Measurements from ENCODE around the gene SIT1. TPM values are rescaled to one million over a fixed set of nuclear protein-coding genes. Genes with fewer than 3 reads are reported as not detected.
A peak's percentile ranks its signal among the peaks of the same experiment; 100 is the strongest.

Gene SIT1
- polyA plus RNA-seq, 3 donors, result 0.27 to 0.36 TPM; not detected in 1

DNA sequence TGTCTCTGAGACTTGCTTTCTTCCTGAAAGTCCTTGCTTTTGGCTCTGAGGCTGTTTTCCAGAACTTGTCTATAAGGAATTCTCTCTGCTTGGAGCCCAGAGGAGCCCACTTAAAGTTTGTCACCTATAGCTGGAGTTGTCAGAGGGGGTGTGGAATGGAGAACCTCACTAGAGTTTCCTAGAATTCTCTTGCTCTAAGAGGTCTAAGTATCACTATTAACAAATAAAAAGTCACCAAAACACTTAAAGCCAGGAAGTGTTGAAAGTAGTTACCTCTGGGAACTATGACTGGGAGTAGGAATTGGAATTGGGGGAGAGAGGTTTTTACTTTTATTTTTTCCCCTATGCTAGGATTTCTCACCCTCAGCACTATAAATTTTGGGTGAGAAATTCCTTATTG is 15.0 kb downstream of the SIT1 start:
- no peak for DNase-seq
- peaks cover 0 to 4% (median 3%) of the 10 kb centered on the region in 7 donors for H3K9me3 Mint-ChIP-seq
- peaks cover 6% of the 10 kb centered on the region in 2 donors for H3K36me3 Mint-ChIP-seq
- Histone ChIP-seq H3K36me3 (replicated peaks in 1 of 2; ENCODE audit: control insufficient read depth in 1 of 2, insufficient read depth in 2 of 2, low read length in 2 of 2) (no peaks in the 10 kb centered on the region), H3K4me3 (replicated peaks in 1 of 3; ENCODE audit: low read depth in 2 of 3, low read length in 3 of 3) (peak overlapping the region in 1 of 3 experiments; percentile 15), H3K27ac (ENCODE audit: low read depth in 1 of 2, low read length in 2 of 2) (peak overlapping the region; percentile 71 to 90), H3K79me2 (ENCODE audit: insufficient read depth, low read length) (no peaks in the 10 kb centered on the region), H3K27me3 (ENCODE audit: control insufficient read depth in 2 of 2, insufficient read depth in 2 of 2, low read length in 2 of 2) (no peaks in the 10 kb centered on the region), H3K4me2 (replicated peaks; ENCODE audit: extremely low read depth, low read length, poor library complexity, severe bottlenecking) (peak overlapping the region; percentile 52), H3K9me3 (replicated peaks in 1 of 2; ENCODE audit: control insufficient read depth in 1 of 2, insufficient read depth in 1 of 2, low read length in 2 of 2) (no peaks in the 10 kb centered on the region), H4K20me1 (ENCODE audit: insufficient read depth, low read length) (no peaks in the 10 kb centered on the region), H2AFZ (ENCODE audit: insufficient read depth, low read depth, low read length, poor library complexity, severe bottlenecking) (no peak overlapping the region), H3K9ac (ENCODE audit: insufficient read depth, low read length, poor library complexity, severe bottlenecking) (no peak overlapping the region), H3K4me1 (ENCODE audit: control insufficient read depth in 1 of 2, insufficient read depth in 2 of 2, low read length in 2 of 2) (peaks cover 69 to 71% of the 10 kb centered on the region in 2 donors)
- TF ChIP-seq, protein P1, sequence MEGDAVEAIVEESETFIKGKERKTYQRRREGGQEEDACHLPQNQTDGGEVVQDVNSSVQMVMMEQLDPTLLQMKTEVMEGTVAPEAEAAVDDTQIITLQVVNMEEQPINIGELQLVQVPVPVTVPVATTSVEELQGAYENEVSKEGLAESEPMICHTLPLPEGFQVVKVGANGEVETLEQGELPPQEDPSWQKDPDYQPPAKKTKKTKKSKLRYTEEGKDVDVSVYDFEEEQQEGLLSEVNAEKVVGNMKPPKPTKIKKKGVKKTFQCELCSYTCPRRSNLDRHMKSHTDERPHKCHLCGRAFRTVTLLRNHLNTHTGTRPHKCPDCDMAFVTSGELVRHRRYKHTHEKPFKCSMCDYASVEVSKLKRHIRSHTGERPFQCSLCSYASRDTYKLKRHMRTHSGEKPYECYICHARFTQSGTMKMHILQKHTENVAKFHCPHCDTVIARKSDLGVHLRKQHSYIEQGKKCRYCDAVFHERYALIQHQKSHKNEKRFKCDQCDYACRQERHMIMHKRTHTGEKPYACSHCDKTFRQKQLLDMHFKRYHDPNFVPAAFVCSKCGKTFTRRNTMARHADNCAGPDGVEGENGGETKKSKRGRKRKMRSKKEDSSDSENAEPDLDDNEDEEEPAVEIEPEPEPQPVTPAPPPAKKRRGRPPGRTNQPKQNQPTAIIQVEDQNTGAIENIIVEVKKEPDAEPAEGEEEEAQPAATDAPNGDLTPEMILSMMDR (IDR thresholded peaks at IDR 0.05), result no peak
- intact Hi-C loops (cut with micrococcal nuclease), result no loop called here
- H3K27ac Mint-ChIP-seq, result peak overlapping the region; percentile 72 to 92 (median 88)
- H3K4me1 Mint-ChIP-seq, result peaks cover 70% of the 10 kb centered on the region
- H3K27me3 Mint-ChIP-seq (ENCODE audit: low read depth in 3 of 3), result peaks cover 0 to 2% (median 0%) of the 10 kb centered on the region in 3 donors
- no peak overlapping the region for H3K4me3 Mint-ChIP-seq

DNA sequence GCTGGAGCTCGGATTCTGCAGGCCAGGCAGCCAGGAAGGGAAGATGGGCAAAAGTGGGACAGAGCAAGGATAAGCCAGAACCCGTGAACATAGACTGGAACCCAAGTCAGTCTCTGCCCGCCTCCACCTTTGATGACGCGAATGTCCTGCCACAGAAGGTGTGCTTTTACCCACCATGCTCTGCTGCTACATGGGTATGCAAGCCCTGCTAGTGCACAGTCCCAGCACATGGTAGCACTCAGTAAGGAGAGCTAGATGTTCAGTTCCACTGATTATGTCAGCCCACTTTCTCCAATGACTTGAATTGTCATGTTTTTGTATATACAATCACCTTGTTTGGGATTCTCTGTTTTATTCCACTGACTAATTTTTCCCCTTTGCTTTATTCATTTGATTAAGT is 21.1 kb downstream of the SIT1 start:
- Histone ChIP-seq H3K9me3 (replicated peaks in 1 of 2; ENCODE audit: control insufficient read depth in 1 of 2, insufficient read depth in 1 of 2, low read length in 2 of 2) (no peaks in the 10 kb centered on the region), H3K27ac (ENCODE audit: low read depth in 1 of 2, low read length in 2 of 2) (no peak overlapping the region), H3K4me2 (replicated peaks; ENCODE audit: extremely low read depth, low read length, poor library complexity, severe bottlenecking) (no peak overlapping the region), H3K36me3 (replicated peaks in 1 of 2; ENCODE audit: control insufficient read depth in 1 of 2, insufficient read depth in 2 of 2, low read length in 2 of 2) (no peaks in the 10 kb centered on the region), H4K20me1 (ENCODE audit: insufficient read depth, low read length) (no peaks in the 10 kb centered on the region), H3K4me3 (replicated peaks in 1 of 3; ENCODE audit: low read depth in 2 of 3, low read length in 3 of 3) (no peak overlapping the region), H3K4me1 (ENCODE audit: control insufficient read depth in 1 of 2, insufficient read depth in 2 of 2, low read length in 2 of 2) (peaks cover 8 to 12% of the 10 kb centered on the region in 2 donors), H2AFZ (ENCODE audit: insufficient read depth, low read depth, low read length, poor library complexity, severe bottlenecking) (no peak overlapping the region), H3K79me2 (ENCODE audit: insufficient read depth, low read length) (no peaks in the 10 kb centered on the region), H3K9ac (ENCODE audit: insufficient read depth, low read length, poor library complexity, severe bottlenecking) (no peak overlapping the region), H3K27me3 (ENCODE audit: control insufficient read depth in 2 of 2, insufficient read depth in 2 of 2, low read length in 2 of 2) (no peaks in the 10 kb centered on the region)
- no peak overlapping the region for H3K27ac Mint-ChIP-seq
- no peaks in the 10 kb centered on the region for H3K27me3 Mint-ChIP-seq (ENCODE audit: low read depth in 3 of 3)
- intact Hi-C loops (cut with micrococcal nuclease), result no loop called here
- WGBS (ENCODE audit: insufficient coverage), result 93% methylated on average over 5 of the region's 5 CpGs
- peaks cover 16% of the 10 kb centered on the region for H3K4me1 Mint-ChIP-seq
- H3K36me3 Mint-ChIP-seq, result no peaks in the 10 kb centered on the region
- no peaks in the 10 kb centered on the region for H3K9me3 Mint-ChIP-seq
- H3K4me3 Mint-ChIP-seq, result no peak overlapping the region
- TF ChIP-seq, protein P1 (IDR thresholded peaks at IDR 0.05), result no peak
- DNase-seq, result no peak
